Nephron (organoid): Measurements from ENCODE around the gene GSN.

Experiments
- H3K27ac Mint-ChIP-seq, 3 experiments: 2 replicates each; pipeline ENCODE4 v1.8.0; 2020; ENCODE audit warnings: mixed read lengths in 3 of 3, mild to moderate bottlenecking in 2 of 3, moderate library complexity in 1 of 3
- H3K27me3 Mint-ChIP-seq: 2 replicates; pipeline ENCODE4 v1.8.0; 2021; ENCODE audit warnings: low read depth, mild to moderate bottlenecking, moderate library complexity, mixed read lengths
- H3K36me3 Mint-ChIP-seq: 2 replicates; pipeline ENCODE4 v1.8.0; 2020; ENCODE audit warnings: low read depth, mixed read lengths
- H3K4me1 Mint-ChIP-seq: 2 replicates; pipeline ENCODE4 v1.8.0; 2020; ENCODE audit warnings: mixed read lengths
- H3K4me3 Mint-ChIP-seq, 3 experiments: 2 replicates each; pipeline ENCODE4 v1.8.0; 2020; ENCODE audit warnings: mild to moderate bottlenecking in 3 of 3, mixed read lengths in 3 of 3, moderate library complexity in 2 of 3
- H3K9me3 Mint-ChIP-seq: 2 replicates; pipeline ENCODE4 v1.8.0; 2020; ENCODE audit warnings: mixed read lengths
- TF ChIP-seq, protein P1 (sequence below), 3 experiments: fragments of 200-600 bp; sonication (generic); IDR thresholded peaks; one replicate each; pipeline ENCODE4 v1.5.0; 2021; ENCODE audit warnings: antibody characterized with exemption in 3 of 3; ENCODE audit not compliant: unreplicated experiment in 3 of 3

GSN gene

DNA sequence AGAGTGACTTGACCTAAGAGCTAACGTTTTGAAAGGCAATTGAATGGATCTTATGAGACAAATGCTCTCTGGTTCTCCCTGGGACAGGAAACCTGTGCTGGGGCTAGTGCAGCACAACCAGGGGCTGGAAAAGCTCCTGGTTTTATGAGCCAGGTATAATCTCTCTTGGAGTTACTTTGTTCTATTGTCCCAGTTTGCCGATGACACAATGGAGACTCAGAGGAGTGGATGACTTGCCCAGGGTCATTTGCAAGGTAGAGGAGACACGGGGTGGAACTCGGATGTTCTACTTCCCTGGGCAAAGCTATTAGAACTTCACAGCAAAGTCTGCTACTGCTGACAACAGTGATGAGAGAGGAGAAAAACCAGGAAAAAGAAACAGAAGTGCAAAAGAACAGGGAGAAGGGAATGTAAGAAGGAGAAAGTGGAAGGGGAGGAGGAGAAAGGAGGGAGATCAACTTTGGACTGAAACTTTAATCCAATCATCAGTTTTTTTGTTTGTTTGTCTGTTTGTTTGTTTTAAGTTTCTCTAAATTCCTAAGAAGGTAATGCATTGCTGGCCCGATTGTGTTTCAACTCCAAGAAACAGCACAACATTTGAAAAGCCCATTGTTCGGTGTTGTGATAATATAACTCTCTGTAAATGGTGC lies 7.4 kb upstream of the GSN start:
- peak overlapping the region; percentile 7 to 70 (median 43) for H3K27ac Mint-ChIP-seq
- peaks cover 14% of the 10 kb centered on the region for H3K27me3 Mint-ChIP-seq
- H3K9me3 Mint-ChIP-seq, result no peaks in the 10 kb centered on the region
- TF ChIP-seq, protein P1, sequence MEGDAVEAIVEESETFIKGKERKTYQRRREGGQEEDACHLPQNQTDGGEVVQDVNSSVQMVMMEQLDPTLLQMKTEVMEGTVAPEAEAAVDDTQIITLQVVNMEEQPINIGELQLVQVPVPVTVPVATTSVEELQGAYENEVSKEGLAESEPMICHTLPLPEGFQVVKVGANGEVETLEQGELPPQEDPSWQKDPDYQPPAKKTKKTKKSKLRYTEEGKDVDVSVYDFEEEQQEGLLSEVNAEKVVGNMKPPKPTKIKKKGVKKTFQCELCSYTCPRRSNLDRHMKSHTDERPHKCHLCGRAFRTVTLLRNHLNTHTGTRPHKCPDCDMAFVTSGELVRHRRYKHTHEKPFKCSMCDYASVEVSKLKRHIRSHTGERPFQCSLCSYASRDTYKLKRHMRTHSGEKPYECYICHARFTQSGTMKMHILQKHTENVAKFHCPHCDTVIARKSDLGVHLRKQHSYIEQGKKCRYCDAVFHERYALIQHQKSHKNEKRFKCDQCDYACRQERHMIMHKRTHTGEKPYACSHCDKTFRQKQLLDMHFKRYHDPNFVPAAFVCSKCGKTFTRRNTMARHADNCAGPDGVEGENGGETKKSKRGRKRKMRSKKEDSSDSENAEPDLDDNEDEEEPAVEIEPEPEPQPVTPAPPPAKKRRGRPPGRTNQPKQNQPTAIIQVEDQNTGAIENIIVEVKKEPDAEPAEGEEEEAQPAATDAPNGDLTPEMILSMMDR (IDR thresholded peaks at IDR 0.05; ENCODE audit: unreplicated experiment in 3 of 3), result no peak
- H3K4me1 Mint-ChIP-seq, result peaks cover 49% of the 10 kb centered on the region
- peak overlapping the region in 1 of 3 experiments; percentile 18 for H3K4me3 Mint-ChIP-seq
- peaks cover 3% of the 10 kb centered on the region for H3K36me3 Mint-ChIP-seq

DNA sequence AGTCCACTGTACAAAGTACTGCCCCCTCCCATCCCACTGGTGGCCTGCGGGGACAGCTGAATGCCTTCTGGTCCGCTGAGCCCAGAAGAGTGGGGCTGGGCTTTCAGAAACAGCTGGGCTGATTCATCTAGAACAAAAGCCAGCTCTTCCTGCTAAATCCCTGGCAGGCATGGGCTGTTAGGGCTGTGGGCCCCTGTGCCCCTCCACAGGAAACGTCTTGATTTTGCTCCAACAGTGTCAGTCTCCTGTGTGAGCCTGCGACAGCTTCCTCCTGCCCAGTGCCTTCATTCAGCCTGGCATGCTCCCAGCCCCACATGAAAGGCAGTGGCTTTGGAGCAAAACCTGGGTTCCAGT lies 6.9 kb upstream of the GSN start:
- peaks cover 14% of the 10 kb centered on the region for H3K27me3 Mint-ChIP-seq
- TF ChIP-seq, protein P1 (IDR thresholded peaks at IDR 0.05; ENCODE audit: unreplicated experiment in 3 of 3), result no peak
- H3K9me3 Mint-ChIP-seq, result no peaks in the 10 kb centered on the region
- H3K36me3 Mint-ChIP-seq, result peaks cover 3% of the 10 kb centered on the region
- peak overlapping the region in 1 of 3 experiments; percentile 18 for H3K4me3 Mint-ChIP-seq
- H3K27ac Mint-ChIP-seq, result peak overlapping the region; percentile 7 to 70 (median 43)
- peaks cover 54% of the 10 kb centered on the region for H3K4me1 Mint-ChIP-seq

- Mint-ChIP-seq H3K27ac (peak overlapping the region in 2 of 3 experiments; percentile 7 to 70), H3K36me3 (peaks cover 3% of the 10 kb centered on the region), H3K9me3 (no peaks in the 10 kb centered on the region), H3K27me3 (peaks cover 14% of the 10 kb centered on the region), H3K4me1 (peaks cover 61% of the 10 kb centered on the region), H3K4me3 (no peak overlapping the region)
- TF ChIP-seq, protein P1 (IDR thresholded peaks at IDR 0.05; ENCODE audit: unreplicated experiment in 3 of 3), result no peak
Measured at GRCh38 chr9:121261755-121262154, 6.2 kb upstream of the GSN start.

- no peaks in the 10 kb centered on the region for H3K9me3 Mint-ChIP-seq
- H3K4me3 Mint-ChIP-seq, result no peak overlapping the region
- H3K36me3 Mint-ChIP-seq, result peaks cover 3% of the 10 kb centered on the region
- peaks cover 14% of the 10 kb centered on the region for H3K27me3 Mint-ChIP-seq
- H3K27ac Mint-ChIP-seq, result no peak overlapping the region
- H3K4me1 Mint-ChIP-seq, result peaks cover 66% of the 10 kb centered on the region
- TF ChIP-seq, protein P1 (IDR thresholded peaks at IDR 0.05; ENCODE audit: unreplicated experiment in 3 of 3), result no peak
Measured at GRCh38 chr9:121262423-121262822, 5.5 kb upstream of the GSN start.

DNA sequence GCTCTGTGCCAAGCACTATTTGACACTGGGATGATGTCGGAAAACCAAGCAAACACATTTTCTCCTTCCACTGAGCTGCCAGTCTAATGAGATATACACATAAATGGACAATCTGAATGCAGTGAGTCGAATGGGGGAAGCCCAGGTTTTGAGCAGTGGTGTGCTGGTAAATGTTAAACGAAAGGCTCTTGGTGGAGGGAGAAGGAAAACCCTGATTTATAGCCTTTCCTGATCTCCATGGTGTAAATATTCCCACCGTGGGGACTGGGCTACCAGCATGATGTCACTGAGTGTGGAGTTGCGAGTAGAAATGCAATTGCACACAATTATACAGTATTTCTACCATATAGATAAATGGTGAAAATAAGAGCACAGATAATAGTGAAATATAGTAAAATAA lies 5.0 kb upstream of the GSN start:
- H3K27me3 Mint-ChIP-seq, result peaks cover 14% of the 10 kb centered on the region
- H3K4me1 Mint-ChIP-seq, result peaks cover 64% of the 10 kb centered on the region
- H3K27ac Mint-ChIP-seq, result peak overlapping the region in 1 of 3 experiments; percentile 50
- H3K36me3 Mint-ChIP-seq, result peaks cover 3% of the 10 kb centered on the region
- H3K4me3 Mint-ChIP-seq, result no peak overlapping the region
- no peaks in the 10 kb centered on the region for H3K9me3 Mint-ChIP-seq
- TF ChIP-seq, protein P1 (IDR thresholded peaks at IDR 0.05; ENCODE audit: unreplicated experiment in 3 of 3), result no peak

- H3K4me3 Mint-ChIP-seq, result peak overlapping the region; percentile 67 to 94 (median 74)
- no peaks in the 10 kb centered on the region for H3K9me3 Mint-ChIP-seq
- peak overlapping the region in 2 of 3 experiments; percentile 35 to 38 for H3K27ac Mint-ChIP-seq
- TF ChIP-seq, protein P1 (IDR thresholded peaks at IDR 0.05; ENCODE audit: unreplicated experiment in 3 of 3), result no peak
- H3K4me1 Mint-ChIP-seq, result peaks cover 70% of the 10 kb centered on the region
- H3K27me3 Mint-ChIP-seq, result peaks cover 10% of the 10 kb centered on the region
- peaks cover 3% of the 10 kb centered on the region for H3K36me3 Mint-ChIP-seq
Measured at GRCh38 chr9:121266356-121266755, 1.6 kb upstream of the GSN start.
